ENCODE data around the gene STK36. TPM values are rescaled to one million over a fixed set of nuclear protein-coding genes. Genes with fewer than 3 reads are reported as not detected.

STK36 gene
- total RNA-seq, 1 experiment from 2014 or later, result 22.9 TPM

GRCh38 chr2:218743068-218743467, 71.2 kb downstream of the STK36 start:
- in situ Hi-C loops (cut with HindIII; ENCODE audit: low sequenced_read_pairs), result no loop called here

GRCh38 chr2:218744615-218745014, 72.7 kb downstream of the STK36 start:
- in situ Hi-C loops (cut with HindIII; ENCODE audit: low sequenced_read_pairs), result no loop called here
- DNase-seq (ENCODE audit: low spot score), result no peak

More at GRCh38 chr2:218743068-218743467, 71.2 kb downstream of the STK36 start:
- DNase-seq (ENCODE audit: low spot score), result no peak

- in situ Hi-C loops (cut with HindIII; ENCODE audit: low sequenced_read_pairs), result no loop called here
Observed at GRCh38 chr2:218745160-218745558, 73.3 kb downstream of the STK36 start.

GRCh38 chr2:218745559-218746469, 73.9 kb downstream of the STK36 start:
- in situ Hi-C loops (cut with HindIII; ENCODE audit: low sequenced_read_pairs), result no loop called here
- DNase-seq (ENCODE audit: low spot score), result peak; percentile 55

More at GRCh38 chr2:218745160-218745558, 73.3 kb downstream of the STK36 start:
- no peak for DNase-seq (ENCODE audit: low spot score)

- in situ Hi-C loops (cut with HindIII; ENCODE audit: low sequenced_read_pairs), result no loop called here
- DNase-seq (ENCODE audit: low spot score), result no peak
Observed at GRCh38 chr2:218746470-218746795, 74.5 kb downstream of the STK36 start.

- in situ Hi-C loops (cut with HindIII; ENCODE audit: low sequenced_read_pairs), result no loop called here
- DNase-seq (ENCODE audit: low spot score), result no peak
Observed at GRCh38 chr2:218746960-218747359, 75.1 kb downstream of the STK36 start.

- in situ Hi-C loops (cut with HindIII; ENCODE audit: low sequenced_read_pairs), result no loop called here
- DNase-seq (ENCODE audit: low spot score), result no peak
Observed at GRCh38 chr2:218748741-218749441, 77.0 kb downstream of the STK36 start.

Other genes starting within 250 kb of the STK36 start
- 10.7 and 25.6 TPM in 2 replicates for gene USP37, start 103.7 kb upstream of the STK36 start, total RNA-seq (2014; rRNA removed; shearing (Covaris generic))
- 85.2 and 92.8 TPM in 2 replicates for gene CNOT9, start 103.2 kb upstream of the STK36 start, total RNA-seq (2014; rRNA removed; shearing (Covaris generic))
- gene PLCD4, start 64.2 kb upstream of the STK36 start, total RNA-seq (2014; rRNA removed; shearing (Covaris generic)), result 1.2 and 1.3 TPM in 2 replicates
- gene ZNF142, start 12.5 kb upstream of the STK36 start, total RNA-seq (2014; rRNA removed; shearing (Covaris generic)), result 4.4 and 6.2 TPM in 2 replicates
- 19.4 and 47.4 TPM in 2 replicates for gene BCS1L, start 12.4 kb upstream of the STK36 start, total RNA-seq (2014; rRNA removed; shearing (Covaris generic))
- gene RNF25, start 84 bp upstream of the STK36 start, total RNA-seq (2014; rRNA removed; shearing (Covaris generic)), result 35.6 and 48.6 TPM in 2 replicates
- 6.3 and 9.7 TPM in 2 replicates for gene TTLL4, start 38.7 kb downstream of the STK36 start, total RNA-seq (2014; rRNA removed; shearing (Covaris generic))
- gene CYP27A1, start 110.1 kb downstream of the STK36 start, total RNA-seq (2014; rRNA removed; shearing (Covaris generic)), result not detected in 2 replicates
- not detected in 2 replicates for gene PRKAG3, start 159.7 kb downstream of the STK36 start, total RNA-seq (2014; rRNA removed; shearing (Covaris generic))
- 0.14 TPM in 1 of 2 replicates, not detected in the other for gene WNT6, start 187.7 kb downstream of the STK36 start, total RNA-seq (2014; rRNA removed; shearing (Covaris generic))
- 0.12 and 1.4 TPM in 2 replicates for gene WNT10A, start 208.8 kb downstream of the STK36 start, total RNA-seq (2014; rRNA removed; shearing (Covaris generic))